ENCODE results near the gene ARNT2.

ARNT2 gene

DNA sequence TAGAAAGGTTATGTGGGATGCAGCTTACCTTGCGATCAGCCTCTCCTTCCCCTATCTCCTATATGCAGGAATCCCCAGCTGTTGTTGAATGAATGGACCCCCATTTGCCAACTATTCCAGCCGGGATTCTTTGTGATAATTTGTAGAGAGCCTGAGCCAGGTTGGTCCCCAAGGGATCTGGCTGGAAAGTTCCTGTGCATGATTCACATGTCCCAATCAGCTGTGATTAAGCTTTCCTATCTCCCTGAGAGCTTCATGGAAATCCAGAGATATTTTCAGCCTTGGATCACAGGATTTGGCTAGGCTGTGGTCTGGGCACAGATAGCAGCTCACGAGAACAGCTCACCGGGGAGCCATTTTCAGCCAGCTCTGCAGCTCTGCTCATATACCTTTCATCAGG lies 76.7 kb downstream of the ARNT2 start:
- DNase-seq (ENCODE audit: low spot score) = no peak
- TF ChIP-seq, protein P1, sequence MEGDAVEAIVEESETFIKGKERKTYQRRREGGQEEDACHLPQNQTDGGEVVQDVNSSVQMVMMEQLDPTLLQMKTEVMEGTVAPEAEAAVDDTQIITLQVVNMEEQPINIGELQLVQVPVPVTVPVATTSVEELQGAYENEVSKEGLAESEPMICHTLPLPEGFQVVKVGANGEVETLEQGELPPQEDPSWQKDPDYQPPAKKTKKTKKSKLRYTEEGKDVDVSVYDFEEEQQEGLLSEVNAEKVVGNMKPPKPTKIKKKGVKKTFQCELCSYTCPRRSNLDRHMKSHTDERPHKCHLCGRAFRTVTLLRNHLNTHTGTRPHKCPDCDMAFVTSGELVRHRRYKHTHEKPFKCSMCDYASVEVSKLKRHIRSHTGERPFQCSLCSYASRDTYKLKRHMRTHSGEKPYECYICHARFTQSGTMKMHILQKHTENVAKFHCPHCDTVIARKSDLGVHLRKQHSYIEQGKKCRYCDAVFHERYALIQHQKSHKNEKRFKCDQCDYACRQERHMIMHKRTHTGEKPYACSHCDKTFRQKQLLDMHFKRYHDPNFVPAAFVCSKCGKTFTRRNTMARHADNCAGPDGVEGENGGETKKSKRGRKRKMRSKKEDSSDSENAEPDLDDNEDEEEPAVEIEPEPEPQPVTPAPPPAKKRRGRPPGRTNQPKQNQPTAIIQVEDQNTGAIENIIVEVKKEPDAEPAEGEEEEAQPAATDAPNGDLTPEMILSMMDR (IDR thresholded peaks at IDR 0.05; ENCODE audit: extremely low read depth, insufficient read depth, missing control alignments) = no peak
- in situ Hi-C loops (cut with MboI; ENCODE audit: low pct_unique_long_range_greater_than_20kb, low sequenced_read_pairs, unreplicated experiment) = no loop called here

DNA sequence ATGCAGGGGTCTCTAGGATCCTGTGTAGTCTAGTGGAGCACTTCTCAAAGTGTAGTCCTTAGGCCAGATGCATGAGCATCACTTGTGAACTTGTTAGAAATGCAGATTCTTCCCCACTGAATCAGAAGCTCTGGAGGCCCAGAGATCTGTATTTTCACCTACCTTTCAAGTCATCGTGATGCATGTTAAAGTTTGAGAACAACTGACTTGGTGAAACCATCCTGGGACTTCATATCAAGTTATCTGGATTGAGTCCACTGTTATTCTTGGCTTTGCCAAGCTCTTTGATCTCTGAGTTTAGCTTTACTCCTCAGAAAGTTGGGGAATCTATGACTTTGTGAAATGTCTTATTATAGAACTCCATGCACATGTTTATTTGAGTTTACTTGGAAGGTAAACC lies 78.5 kb downstream of the ARNT2 start:
- in situ Hi-C loops (cut with MboI; ENCODE audit: low pct_unique_long_range_greater_than_20kb, low sequenced_read_pairs, unreplicated experiment) = no loop called here
- no peak for DNase-seq (ENCODE audit: low spot score)
- TF ChIP-seq, protein P1 (IDR thresholded peaks at IDR 0.05; ENCODE audit: extremely low read depth, insufficient read depth, missing control alignments) = no peak

DNA sequence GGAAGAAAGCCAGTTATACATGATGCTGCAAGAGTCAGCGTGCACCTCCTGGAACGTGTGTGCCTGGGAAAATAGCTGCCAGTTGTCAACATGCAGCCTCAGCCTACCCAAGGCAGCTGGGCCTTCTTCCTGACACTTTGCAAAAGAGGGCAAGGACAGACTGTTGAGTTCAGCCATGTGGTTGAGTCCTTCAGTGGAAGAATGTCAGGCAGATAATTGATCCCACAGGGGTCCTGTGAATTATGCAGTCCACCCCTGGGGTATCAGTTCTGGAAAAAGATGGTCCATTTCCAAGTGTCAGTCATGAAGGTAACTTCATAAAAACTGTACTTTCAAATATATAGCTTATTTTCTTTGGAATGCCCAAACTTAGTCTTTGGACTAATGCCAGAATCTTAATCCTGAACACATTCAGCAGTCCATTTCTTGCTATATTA lies 79.6 kb downstream of the ARNT2 start:
- in situ Hi-C loops (cut with MboI; ENCODE audit: low pct_unique_long_range_greater_than_20kb, low sequenced_read_pairs, unreplicated experiment) = no loop called here
- DNase-seq (ENCODE audit: low spot score) = no peak

DNA sequence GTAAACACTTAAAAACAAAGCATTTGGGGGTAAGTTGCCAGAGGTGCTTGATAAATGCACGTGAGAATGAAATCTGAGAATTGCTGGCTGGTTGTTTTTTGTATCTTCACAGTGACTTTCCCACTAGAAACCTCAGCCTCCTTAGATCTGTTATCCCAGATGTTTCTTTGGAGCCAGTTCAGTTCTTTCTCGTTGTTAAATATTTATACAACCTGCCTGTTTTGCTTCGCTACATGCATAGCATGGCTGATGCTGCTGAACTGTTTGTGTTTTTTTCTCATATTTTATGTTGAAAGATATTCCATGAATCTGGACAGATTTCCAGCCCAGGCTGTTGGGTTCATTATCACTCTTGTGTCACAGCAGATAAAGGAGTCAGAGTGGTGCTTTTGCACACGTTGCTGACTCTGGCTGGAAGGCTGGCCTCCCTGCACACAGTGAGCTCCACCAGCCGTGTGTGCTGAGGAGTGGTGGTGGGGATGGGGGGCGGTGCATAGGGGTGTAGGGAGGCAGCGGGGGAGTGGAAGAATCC lies 80.2 kb downstream of the ARNT2 start:
- no peak for DNase-seq (ENCODE audit: low spot score)
- TF ChIP-seq, protein P1 (IDR thresholded peaks at IDR 0.05; ENCODE audit: extremely low read depth, insufficient read depth, missing control alignments) = no peak
- in situ Hi-C loops (cut with MboI; ENCODE audit: low pct_unique_long_range_greater_than_20kb, low sequenced_read_pairs, unreplicated experiment) = no loop called here

More for the DNA sequence above, 79.6 kb downstream of the ARNT2 start:
- TF ChIP-seq, protein P1 (IDR thresholded peaks at IDR 0.05; ENCODE audit: extremely low read depth, insufficient read depth, missing control alignments) = no peak

DNA sequence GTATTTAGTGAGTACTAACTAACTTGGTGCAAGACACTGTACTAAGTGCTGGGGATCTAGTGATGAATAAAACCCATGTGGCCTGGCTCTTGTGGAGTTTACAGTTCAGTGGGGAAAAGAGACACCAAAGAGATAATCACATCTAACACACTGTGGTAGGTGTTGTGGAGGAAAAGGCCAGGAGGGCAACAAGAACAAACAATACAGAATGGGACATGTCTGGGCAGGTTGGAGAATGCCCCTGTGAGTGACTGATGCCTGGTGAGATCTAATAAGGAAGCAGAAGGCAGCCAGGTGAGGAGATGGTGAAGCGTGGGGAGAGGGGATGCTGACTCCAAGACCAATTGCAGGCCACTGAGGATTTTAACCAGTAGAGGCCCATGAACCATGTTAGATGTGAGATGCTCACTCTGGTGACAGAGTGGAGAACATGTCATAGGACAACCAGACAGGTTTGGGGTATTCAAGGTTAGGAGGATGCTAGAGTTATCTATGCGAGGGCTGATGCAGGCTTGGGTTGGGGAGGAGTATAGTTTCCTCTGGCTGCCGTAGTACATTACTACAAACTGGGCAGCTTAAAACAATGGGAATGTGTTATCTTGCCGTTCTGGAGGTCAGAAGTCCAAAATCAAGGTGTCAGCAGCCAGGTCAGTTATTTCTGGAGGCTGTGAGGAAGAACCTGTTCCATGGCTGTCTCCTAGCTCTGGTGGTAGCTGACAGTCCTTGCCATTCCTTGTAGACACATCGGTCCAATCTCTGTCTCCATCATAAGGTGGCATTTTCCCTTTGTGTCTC lies 81.4 kb downstream of the ARNT2 start:
- DNase-seq (ENCODE audit: low spot score) = no peak
- TF ChIP-seq, protein P1 (IDR thresholded peaks at IDR 0.05; ENCODE audit: extremely low read depth, insufficient read depth, missing control alignments) = no peak
- in situ Hi-C loops (cut with MboI; ENCODE audit: low pct_unique_long_range_greater_than_20kb, low sequenced_read_pairs, unreplicated experiment) = no loop called here

- TF ChIP-seq, protein P1 (IDR thresholded peaks at IDR 0.05; ENCODE audit: extremely low read depth, insufficient read depth, missing control alignments) = no peak
- in situ Hi-C loops (cut with MboI; ENCODE audit: low pct_unique_long_range_greater_than_20kb, low sequenced_read_pairs, unreplicated experiment) = no loop called here
- no peak for DNase-seq (ENCODE audit: low spot score)
Observed at GRCh38 chr15:80487839-80488390, 83.7 kb downstream of the ARNT2 start.
